Thyroid gland (tissue), 4 donors: ENCODE measurements around the gene SYTL3. TPM values are rescaled to one million over a fixed set of nuclear protein-coding genes. Genes with fewer than 3 reads are reported as not detected.

ENCODE experiments used
- DNase-seq, 2 donors: peaks; one replicate each; pipeline ENCODE4 v3.0.0-alpha.2; 2019
- H3K27ac ChIP-seq, 3 donors: fragments of 200-600 bp; sonication (generic); 1 replicate in 2 of 3; 2 replicates in 1 of 3; pipeline ENCODE4 v1.5.1; 2016 to 2019; ENCODE audit warnings: mild to moderate bottlenecking in 1 of 3, moderate library complexity in 1 of 3
- H3K27me3 ChIP-seq: fragments of 200-600 bp; sonication (generic); one replicate; pipeline ENCODE4 v1.5.1; 2019
- H3K36me3 ChIP-seq, 2 donors: fragments of 200-600 bp; sonication (generic); one replicate each; pipeline ENCODE4 v1.5.1; 2016 to 2019
- H3K4me1 ChIP-seq, 2 donors: fragments of 200-600 bp; sonication (generic); one replicate each; pipeline ENCODE4 v1.5.1; 2017 to 2019
- H3K4me3 ChIP-seq, 3 donors: fragments of 200-600 bp; sonication (generic); replicated peaks in 1 of 3; 1 replicate in 2 of 3; 2 replicates in 1 of 3; pipeline ENCODE4 v1.5.1; 2016; ENCODE audit warnings: mild to moderate bottlenecking in 1 of 3
- H3K9me3 ChIP-seq: fragments of 200-600 bp; sonication (generic); one replicate; pipeline ENCODE4 v1.5.1; 2017
- CTCF ChIP-seq, 6 experiments: fragments of 200-600 bp in 3 of 6; fragments of 450-650 bp in 3 of 6; sonication (generic) in 3 of 6; IDR thresholded peaks; one replicate each; pipeline ENCODE4 v1.5.1; 2016 to 2019; ENCODE audit warnings: antibody characterized with exemption in 6 of 6, mild to moderate bottlenecking in 2 of 6, inconsistent platforms in 1 of 6, moderate library complexity in 1 of 6
- POLR2A ChIP-seq, 2 donors: fragments of 450-650 bp; IDR thresholded peaks; one replicate each; pipeline ENCODE4 v1.6.1; 2017; ENCODE audit warnings: antibody characterized with exemption in 2 of 2, mild to moderate bottlenecking in 2 of 2, moderate library complexity in 1 of 2
- WGBS, 2 donors: methylation state at CpG; one replicate each; pipeline ENCODE4 v1.1.5; 2017; 5-methylcytosine and 5-hydroxymethylcytosine counted together
- intact Hi-C: fragments of 100-400 bp; cut with DNase I; formaldehyde crosslinking; loops from one replicate; pipeline ENCODE4 v1.15.1; 2023
- total RNA-seq, 4 donors: library from RNA; depleted of rRNA; stranded (reverse); fragments of >200 nt; gene quantifications; one replicate each; pipeline ENCODE4 v1.2.3, GENCODE V29; 2016

SYTL3 gene
- total RNA-seq, 4 donors from 2014 or later: 16.9 to 33.0 (median 24.4) TPM

- Histone ChIP-seq H3K4me3 (no peak overlapping the region), H3K27me3 (no peaks in the 10 kb centered on the region), H3K27ac (peak overlapping the region in 1 of 3 donors; percentile 8), H3K36me3 (no peaks in the 10 kb centered on the region), H3K4me1 (peaks cover 52 to 75% of the 10 kb centered on the region in 2 donors), H3K9me3 (no peaks in the 10 kb centered on the region)
- 91 to 96% methylated on average over 7 of the region's 7 CpGs for WGBS, 2 donors
- intact Hi-C loops: no loop called here
- TF ChIP-seq CTCF (IDR thresholded peaks at IDR 0.05): no peak
- no peak for TF ChIP-seq POLR2A (IDR thresholded peaks at IDR 0.05)
- no peak for DNase-seq
These were observed 151.9 kb downstream of the SYTL3 start for GRCh38 chr6:158801655-158802294.

- Histone ChIP-seq H3K27me3 (no peaks in the 10 kb centered on the region), H3K4me1 (peaks cover 46 to 75% of the 10 kb centered on the region in 2 donors), H3K27ac (peak overlapping the region in 2 of 3 donors; percentile 20 to 60), H3K9me3 (no peaks in the 10 kb centered on the region), H3K36me3 (no peaks in the 10 kb centered on the region), H3K4me3 (no peak overlapping the region)
- intact Hi-C loops: no loop called here
- no peak for TF ChIP-seq POLR2A (IDR thresholded peaks at IDR 0.05)
- no peak for TF ChIP-seq CTCF (IDR thresholded peaks at IDR 0.05)
- WGBS, 2 donors: 43 to 50% methylated on average over 5 of the region's 5 CpGs
- peak in 1 of 2 donors; percentile 34 for DNase-seq
These were observed 153.9 kb downstream of the SYTL3 start for GRCh38 chr6:158803733-158804143.

- Histone ChIP-seq H3K27ac (peak overlapping the region in 2 of 3 donors; percentile 20 to 60), H3K36me3 (no peaks in the 10 kb centered on the region), H3K27me3 (no peaks in the 10 kb centered on the region), H3K4me1 (peaks cover 46 to 75% of the 10 kb centered on the region in 2 donors), H3K9me3 (no peaks in the 10 kb centered on the region), H3K4me3 (no peak overlapping the region)
- DNase-seq: no peak
- intact Hi-C loops: no loop called here
- TF ChIP-seq POLR2A (IDR thresholded peaks at IDR 0.05): no peak
- no peak for TF ChIP-seq CTCF (IDR thresholded peaks at IDR 0.05)
These were observed 154.4 kb downstream of the SYTL3 start for GRCh38 chr6:158804207-158804606.

- H3K27me3 ChIP-seq: no peaks in the 10 kb centered on the region
- TF ChIP-seq POLR2A (IDR thresholded peaks at IDR 0.05) (no peak), CTCF (IDR thresholded peaks at IDR 0.05) (no peak)
- no peaks in the 10 kb centered on the region for H3K9me3 ChIP-seq
- H3K4me3 ChIP-seq: no peak overlapping the region
- H3K27ac ChIP-seq: no peak overlapping the region
- WGBS, 2 donors: 90 to 96% methylated on average over 5 of the region's 5 CpGs
- intact Hi-C loops: no loop called here
- H3K36me3 ChIP-seq: no peaks in the 10 kb centered on the region
- H3K4me1 ChIP-seq: peaks cover 46 to 75% of the 10 kb centered on the region in 2 donors
- DNase-seq: no peak
These were observed 156.0 kb downstream of the SYTL3 start for GRCh38 chr6:158805698-158806377.
